ENCODE data around the gene KIF11.
"Not testable (repeated sequence)": the region's sequence is repeated elsewhere in the genome, so short reads cannot be mapped to it uniquely, and the experiment has no call there.

Gene KIF11

DNA sequence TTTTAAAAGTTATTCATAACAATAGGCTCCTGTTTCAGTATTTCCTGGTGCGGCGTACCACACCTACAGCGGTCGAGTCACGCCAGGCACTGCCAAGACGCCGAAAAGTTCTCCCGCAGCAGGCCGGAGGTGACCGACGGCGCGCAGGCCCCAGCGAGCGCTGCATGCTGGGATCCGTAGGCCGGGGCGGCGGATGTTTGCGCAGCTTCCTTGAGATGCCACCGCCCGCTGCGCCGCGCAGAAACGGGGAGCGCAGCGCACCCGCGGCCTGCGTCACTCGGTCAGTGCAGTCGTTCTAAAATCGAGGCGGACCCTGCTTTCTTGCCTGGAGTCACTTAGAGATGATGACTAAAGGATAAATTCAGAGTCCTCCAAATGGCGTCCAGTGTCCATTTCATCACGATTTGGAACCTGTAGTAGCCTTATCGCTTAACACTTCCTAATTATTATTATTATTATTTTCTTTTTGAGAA, 1.3 kb upstream of the KIF11 start:
- peak; percentile 93 for DNase-seq

DNA sequence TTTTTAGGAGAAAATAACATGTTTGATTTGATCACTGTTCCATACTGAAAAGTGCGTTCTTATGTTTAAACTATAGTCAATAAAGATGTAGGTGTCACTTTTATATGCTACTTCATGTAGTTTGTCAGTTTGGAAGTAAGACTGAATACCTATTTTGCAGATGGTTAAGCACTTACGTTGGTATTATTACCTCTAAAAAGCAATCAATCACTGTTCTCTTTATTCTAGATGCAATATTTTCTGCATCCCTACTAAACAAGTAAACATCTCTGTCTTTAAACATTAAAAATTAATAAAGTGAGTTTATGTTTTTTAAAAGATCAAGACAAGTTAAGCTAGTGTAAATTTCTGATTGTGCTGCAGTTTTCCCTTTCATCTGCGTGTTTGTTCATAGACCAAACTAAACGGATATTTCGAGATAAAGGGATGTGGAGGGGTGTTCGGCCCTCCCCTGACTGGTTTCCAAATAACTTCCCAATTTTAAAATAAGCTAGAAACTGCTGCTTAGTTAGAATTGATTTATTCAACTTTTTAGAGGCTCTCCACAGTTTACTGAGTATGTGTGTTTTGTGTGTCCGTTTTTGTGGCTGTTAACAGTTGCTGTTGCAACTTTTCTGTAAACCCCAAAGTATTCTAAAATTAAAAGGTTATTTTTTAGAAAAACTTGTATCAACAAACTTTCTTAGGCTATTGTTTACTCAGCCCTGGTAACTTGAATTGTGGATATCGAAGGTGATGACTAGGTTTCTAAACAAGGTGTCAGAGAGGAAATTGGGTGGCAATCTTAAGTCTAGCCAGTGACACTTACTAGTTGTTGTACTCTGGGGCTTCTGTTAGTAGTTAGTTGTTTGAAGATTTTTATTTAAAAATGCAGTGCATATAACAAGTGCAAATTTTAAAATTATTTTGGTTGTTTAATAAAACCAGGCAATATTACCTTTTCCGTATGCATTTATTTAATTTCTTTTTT, 974 bp downstream of the KIF11 start:
- no peak for DNase-seq

DNA sequence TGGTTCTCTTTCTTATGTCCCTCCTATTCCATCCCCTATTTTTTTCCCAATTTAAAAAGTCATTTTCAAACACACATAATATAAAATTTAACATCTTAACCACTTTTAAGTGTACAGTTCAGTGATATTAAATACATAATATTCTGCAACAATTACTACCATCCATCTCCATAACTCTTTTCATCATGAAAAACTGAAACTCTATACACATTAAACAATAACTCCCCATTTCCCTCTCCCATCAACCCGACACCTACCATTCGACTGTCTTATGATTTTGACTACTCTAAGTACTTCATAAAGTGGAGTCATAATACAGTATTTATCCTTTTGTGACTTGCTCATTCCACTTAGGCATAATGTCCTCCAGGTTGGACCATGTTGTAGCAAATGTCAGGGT, 2.6 kb downstream of the KIF11 start:
- no peak for DNase-seq

DNA sequence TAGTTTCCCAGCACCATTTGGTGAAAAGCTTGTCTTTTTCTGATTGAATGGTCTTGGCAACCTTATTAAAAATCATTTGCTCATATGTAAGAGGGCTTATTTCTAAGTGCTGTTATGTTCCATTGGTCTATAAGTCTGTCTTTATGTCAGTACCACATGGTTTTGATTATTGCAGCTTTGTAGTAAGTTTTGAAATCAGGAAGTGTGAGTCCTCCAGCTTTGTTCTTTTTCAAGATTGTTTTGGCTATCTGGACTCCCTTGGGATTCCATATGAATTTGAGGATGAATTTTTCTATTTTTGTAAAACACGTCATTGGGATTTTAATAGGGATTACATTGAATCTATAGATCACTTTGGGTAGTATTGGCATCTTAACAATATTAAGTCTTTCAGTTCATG, 5.4 kb downstream of the KIF11 start:
- no peak for DNase-seq

DNA sequence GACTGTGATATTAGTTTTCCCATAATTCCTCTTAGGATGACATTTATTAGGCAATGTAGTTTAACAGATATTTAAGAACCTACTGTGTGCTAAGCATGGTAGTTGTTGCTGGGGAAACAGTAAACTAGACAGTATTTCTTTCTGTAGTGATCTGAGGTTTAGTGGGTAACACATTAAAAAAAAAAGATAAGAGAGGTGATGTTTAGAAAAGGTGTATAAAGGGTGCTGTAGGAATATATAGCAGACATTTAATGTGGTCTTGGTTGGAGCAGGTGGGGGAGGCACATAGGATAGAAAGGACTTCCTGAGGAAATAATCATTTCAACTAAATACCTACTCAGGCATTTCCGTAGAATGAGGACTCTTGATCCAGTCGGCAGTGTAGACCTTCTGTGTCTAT, 11.9 kb downstream of the KIF11 start:
- DNase-seq = no peak

DNA sequence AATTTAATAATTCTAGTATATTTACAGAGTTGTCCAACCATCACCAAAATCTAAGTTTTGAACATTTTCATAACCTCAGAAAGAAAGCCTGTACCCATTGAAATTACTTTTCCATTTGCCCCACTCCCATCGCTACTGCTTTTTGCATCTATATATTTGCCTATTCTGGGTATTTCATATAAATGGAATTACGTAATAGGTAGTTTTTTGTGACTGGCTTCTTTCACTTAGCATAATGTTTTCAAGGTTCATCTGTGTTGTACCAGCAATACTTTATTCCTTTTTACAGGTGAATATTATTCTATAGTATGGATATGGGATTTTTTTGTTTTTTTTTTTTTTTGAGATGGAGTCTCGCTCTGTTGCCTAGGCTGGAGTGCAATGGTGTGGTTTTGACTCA, 22.6 kb downstream of the KIF11 start:
- DNase-seq = no peak

DNA sequence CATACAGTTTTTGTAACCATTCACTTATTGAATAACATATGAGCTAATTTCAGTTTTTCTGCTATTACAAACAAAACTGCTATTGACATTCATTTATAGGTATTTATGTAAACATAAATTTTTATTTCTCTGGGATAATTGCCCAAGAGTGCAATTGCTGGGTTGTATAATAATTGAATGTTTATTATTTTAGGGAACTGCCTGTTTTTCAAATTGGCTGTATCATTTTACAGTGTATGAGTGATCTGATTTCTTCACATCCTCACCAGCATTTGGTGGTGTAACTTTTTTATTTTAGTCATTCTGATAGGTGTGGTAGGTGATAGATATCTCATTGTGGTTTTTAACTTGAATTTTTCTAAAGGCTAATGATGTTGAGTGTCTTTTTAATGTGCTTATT, 26.4 kb downstream of the KIF11 start:
- DNase-seq = no peak

DNA sequence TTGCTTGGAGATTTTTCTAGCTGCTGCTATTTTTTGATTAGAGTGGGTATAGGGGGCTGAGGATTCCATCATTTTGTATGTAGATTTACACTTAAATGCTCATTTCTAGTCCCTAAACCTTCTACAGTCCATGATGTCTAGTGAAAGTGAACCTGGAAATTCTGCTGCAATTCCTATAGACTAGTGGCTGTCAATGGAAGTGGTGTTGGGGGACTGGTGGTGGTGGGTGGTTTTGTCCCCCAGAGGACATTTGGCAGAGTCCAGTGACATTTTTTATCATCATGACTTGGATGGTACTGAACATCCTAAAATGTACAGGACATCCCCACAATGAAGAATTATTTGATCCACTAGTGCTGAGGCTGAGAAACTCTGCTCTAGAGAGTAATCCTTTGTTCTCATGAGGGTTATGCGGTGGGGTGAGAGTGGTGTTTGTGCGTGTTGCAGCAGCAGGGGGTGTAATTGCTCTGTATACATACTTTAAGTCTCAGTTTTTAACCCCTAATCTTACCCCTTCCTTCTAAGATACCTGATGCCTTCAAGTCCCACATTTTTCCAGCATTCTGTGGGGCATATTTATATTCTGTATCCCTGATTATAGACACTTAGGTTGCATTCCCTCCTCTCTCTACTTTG, 35.0 kb downstream of the KIF11 start:
- DNase-seq = peak; percentile 3

DNA sequence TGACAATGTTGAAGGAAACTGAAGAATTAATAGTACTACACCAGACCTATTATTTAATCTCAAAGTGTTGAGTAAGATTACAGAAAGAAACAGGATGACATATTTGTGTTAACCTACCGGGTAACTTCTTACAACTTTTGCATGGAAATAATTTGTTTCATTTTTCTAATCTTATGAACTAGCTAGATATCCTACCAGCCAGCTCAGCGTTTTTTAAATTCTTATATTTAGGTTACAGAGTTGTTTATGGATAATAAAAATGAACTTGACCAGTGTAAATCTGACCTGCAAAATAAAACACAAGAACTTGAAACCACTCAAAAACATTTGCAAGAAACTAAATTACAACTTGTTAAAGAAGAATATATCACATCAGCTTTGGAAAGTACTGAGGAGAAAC, 37.0 kb downstream of the KIF11 start:
- no peak for DNase-seq

DNA sequence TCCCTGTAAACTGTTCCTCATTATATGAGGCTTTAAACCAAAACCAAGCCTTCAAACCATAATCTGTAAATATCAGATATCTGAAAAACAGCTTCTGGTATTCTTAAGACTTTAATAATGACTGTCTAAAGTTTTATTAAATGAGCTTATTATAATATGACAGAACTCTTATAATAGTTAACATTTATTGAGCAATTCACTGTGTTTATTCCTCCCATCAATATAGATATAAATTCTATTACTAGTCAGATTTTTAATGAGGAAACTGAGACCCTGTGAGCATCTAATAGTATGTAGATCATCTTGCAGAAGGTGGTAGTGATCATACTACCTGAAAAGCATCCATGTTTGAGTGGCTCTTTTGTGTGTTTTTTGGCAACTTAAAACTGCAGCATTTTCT, 45.1 kb downstream of the KIF11 start:
- DNase-seq = no peak

DNA sequence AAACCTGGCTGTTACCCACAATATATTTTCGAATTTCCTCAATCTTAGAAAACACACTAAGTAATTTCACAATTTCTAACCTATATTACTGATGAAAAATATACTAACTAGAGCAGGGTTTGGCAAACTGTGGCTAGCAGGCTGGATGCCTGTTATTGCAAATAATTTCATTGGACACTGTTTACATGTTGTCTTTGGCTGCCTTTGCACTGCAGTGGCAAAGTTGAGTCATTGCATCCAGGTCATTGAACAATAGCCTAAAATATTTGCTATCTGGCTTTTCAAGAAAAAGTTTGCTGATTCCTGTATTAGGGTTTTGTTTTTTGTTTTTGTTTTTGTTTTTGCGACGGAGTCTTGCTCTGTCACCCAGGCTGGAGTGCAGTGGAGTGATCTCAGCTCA, 47.2 kb downstream of the KIF11 start:
- no peak for DNase-seq

DNA sequence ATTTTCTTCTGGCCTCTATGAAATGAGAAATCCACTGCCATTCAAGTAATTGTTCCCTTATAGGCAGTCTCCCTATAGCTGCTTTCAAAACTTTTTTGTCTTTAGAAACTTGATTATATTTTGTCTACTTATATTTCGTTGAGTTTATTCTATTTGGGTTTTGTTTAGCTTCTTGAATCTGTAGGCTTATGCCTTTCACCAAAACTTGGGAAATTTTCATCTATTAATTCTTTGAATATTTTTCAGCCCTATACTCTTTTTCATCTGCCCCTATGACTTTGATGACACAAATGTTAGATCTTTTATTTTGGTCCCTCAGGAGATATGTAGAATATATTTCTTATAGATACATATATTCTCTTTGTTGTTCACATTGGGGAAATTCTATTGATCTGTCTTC, 48.6 kb downstream of the KIF11 start:
- no peak for DNase-seq

DNA sequence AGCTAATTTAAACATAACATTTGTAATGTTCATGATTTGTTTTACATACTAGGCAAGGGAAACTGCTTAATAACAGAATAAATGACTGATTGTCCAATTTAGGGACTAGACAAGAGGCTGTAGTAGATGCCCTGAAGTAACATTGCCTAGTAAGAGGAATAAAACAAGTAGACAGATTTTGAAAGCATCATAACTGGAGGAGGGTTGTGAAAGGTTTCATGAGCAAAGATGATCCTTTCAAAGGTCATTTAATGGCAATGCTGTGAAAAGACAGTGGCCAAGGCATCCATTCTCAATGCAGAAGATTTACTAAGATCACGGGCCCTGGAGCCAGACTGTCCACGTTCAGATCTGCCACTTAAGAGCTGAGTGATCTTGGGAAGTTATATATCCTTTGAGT, 52.0 kb downstream of the KIF11 start:
- DNase-seq = no peak

DNA sequence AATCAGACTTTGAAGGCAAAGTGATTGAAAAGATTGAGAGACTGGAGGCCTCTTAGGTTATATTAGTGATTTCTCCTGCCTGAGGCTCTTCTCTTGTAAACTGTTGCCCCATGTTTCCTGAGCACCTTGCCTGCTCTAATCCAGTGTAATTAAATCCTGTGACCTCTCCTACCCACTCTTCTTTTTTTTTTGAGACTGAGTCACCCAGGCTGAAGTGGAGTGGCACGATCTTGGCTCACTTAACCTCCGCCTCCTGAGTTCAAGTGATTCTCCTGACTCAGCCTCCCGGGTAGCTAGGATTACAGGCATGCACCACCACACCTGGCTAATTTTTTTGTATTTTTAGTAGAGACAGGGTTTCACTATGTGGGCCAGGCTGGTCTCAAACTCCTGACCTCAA, 57.9 kb downstream of the KIF11 start:
- DNase-seq = not testable (repeated sequence)

DNA sequence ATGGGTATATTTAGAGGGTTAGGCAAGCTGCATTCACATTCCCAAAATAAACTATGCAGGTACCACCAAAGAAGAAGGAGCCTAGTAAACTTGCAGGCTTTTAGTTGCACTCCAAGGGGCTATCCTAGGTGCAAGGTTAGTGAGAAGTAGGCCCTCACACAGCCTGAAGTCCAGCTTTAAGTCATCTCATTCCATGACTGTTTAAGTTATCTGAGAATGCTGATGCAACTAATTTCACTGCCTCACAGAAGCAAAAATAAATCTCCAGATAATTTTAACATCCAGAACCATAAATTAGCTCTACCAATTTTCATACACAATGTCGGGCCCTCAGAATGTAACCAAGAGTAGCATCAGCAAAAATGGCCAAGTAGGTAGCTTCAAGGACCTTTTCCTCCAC, 62.5 kb downstream of the KIF11 start:
- no peak for DNase-seq

DNA sequence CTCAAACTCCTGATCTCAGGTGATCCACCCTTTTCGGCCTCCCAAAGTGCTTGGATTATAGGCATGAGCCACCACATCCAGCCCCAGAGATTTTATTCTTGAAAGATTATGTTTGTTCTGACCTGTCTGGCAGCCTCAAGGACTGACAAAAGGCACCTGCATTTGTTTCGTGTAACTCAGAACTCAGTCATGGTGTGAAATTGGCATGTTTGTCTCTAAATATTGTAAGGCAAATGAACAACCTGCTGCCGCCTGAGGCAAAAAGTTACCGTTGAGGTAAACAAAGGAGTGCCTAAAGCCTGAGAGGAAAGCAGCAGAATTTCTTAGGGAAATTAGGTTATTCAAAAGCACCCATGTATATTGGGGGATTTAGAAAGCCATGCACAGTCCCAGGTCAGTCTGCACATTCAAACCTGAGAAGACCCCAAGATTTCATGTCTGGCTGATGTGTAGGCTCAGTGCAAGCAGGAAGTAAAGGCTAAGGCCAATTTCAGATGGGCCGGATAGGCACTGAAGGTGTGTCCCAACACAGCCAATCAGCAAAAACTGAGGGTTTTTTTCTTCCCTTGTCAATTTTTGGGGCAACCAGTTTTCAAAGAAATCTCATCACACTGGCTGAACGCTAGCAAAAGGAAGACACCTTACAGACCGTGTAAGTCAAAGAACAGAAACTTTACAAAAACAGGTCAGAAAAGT, 63.5 kb downstream of the KIF11 start:
- no peak for DNase-seq

DNA sequence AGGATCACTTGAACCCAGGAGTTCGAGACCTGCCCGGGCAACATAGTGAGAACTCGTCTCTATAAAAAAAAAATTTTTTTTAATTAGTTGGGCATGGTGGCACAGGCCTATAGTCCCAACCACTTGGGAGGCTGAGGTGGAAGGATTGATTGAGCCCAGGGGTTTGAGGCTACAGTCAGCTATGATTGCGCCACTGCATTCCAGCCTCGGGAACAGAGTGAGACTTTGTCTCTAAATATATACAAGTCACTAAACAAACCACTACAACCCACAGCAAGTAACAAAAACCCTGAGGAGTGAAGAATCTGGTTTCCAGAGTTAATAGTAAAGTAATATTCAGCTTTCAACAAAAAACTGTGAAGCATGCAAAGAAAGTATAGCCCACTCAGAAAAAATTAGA, 64.1 kb downstream of the KIF11 start:
- no peak for DNase-seq

DNA sequence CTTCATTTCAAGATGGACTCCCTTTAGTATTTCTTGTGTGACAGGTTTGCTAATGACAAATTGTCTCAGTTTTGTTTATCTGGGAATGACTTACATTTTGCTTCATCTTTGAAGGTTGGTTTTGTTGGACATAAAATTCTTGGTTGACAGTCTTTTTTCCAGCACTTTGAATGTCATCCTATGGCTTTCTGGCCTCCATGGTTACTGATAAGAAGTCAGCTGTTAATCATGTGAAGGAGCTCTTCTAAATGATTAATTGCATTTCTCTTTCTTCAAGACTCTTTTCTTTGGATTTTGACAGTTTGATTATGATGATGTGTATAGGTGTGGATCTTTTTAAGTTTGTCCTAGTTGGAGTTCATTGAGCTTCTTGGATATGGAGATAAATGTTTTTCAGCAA, 69.9 kb downstream of the KIF11 start:
- DNase-seq = no peak

DNA sequence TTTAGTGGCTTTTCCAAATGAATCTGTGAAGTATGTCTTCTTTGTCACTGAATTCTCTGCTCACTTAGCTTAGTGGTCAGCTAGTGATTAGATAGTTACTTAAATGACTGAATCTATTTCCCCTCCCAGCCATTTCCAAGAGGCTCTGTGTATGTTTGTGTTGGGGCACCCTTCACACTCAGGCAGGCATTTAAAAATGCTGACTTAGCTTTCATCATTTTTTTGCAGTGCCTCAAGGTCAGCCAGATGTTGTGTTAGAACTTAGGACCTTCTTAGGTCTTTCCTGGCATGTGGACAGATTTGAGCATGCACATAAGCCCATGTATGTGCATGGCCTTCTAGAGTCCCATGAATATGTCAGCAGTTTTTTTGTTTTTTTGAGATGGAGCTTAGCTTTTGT, 71.4 kb downstream of the KIF11 start:
- DNase-seq = no peak

DNA sequence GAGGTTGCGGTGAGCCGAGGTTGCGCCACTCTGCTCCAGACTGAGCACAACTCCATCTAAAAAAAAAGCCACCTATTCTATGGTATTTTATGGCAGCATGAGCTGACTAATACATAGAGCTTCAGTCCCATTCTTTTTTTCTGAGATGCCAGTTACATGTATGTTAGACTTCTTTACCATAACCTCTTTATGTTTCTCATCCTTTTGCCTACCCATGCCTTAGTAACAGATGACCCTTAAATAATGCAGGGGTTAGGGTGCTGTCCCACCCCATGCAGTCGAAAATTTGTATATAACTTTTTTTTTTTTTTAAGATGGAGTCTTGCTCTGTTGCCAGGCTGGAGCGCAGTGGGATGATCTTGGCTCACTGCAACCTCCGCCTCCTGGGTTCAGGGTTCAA, 74.1 kb downstream of the KIF11 start:
- DNase-seq = no peak

DNA sequence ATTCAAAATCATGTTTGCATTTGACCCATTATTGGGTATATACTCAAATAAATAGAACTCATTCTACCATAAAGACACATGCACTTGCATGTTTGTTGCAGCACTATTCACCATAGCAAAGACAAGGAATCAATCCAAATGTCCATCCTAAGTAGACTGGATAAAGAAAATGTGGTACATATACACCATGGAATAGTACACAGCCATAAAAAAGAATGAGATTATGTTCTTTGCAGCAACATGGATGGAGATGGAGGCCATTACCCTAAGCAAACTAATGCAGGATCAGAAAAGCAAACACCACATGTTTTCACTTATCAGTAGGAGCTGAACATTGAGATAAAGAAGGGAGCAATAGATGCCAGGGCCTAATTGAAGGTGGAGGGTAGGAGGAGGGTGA, 84.8 kb downstream of the KIF11 start:
- DNase-seq = no peak

DNA sequence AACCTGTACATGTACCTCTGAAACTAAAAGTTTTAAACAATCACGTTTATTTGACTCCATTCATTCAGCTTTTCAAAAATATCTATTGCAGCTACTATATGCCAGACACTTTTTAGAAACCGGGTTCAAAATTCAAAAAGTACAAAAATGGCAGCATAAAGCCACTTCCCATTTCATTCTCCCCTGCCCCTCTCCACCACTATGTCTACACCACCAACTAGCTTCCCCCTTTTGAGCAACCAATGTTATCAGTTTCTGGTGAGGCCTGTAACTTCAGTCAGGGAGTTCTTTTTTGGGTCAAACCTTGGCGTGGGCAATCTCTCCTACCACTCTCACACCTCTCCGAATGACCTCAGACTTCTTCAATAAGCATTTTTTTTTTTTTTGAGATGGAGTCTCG, 85.3 kb downstream of the KIF11 start:
- no peak for DNase-seq

DNA sequence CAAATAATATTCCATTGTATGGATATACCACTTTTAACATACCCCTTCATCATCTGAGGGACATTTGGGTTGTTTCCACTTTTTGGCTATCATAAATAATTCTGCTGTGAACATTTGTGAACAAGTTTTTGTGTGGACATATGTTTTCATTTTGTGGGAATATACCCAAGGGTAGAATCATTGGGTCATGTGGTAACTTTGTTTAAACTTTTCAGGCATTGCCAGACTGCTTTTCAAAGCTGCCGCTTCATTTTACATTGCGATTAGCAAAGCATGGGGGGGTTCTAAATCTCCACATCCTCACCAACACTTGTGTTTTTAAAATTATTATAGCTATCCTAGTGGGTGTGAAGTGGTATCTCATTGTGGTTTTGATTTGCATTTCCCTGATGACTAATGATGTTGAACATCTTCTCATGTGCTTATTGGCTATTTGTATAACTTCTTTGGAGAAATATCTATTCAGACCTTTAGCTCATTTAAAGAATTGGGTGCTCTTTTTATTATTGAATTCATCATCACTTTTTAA, 88.4 kb downstream of the KIF11 start:
- no peak for DNase-seq

DNA sequence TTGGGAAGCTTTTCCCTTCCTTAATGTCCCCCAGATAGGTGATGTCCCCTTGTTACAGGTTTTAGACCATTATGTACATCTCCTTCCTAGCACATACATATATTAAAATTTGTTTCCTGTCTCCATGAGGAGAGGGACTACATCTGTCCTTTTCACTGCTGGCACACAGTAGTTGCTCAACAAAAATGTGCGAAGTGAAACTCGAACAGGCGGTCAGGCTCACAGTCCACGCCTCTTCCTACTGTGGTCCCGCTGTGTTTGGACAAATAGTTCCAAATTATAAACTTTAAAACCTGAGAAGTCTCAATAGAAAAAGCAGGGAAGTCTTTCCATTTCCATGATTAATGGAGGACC, 95.6 kb downstream of the KIF11 start:
- no peak for DNase-seq

Measured in midbrain (tissue), 1 donor.